Body of pancreas (tissue), 4 donors: Measurements from ENCODE around the gene RAD51AP2.

ENCODE experiments used
- POLR2A ChIP-seq, 3 donors: fragments of 450-650 bp; IDR thresholded peaks; one replicate each; pipeline ENCODE4 v1.6.1; 2016; ENCODE audit warnings: antibody characterized with exemption in 3 of 3, mild to moderate bottlenecking in 2 of 3
- TF ChIP-seq, protein P1 (sequence below), 7 experiments: fragments of 450-650 bp in 4 of 7; fragments of 200-600 bp in 3 of 7; sonication (generic) in 3 of 7; IDR thresholded peaks; one replicate each; pipeline ENCODE4 v1.5.1; 2016 to 2019; ENCODE audit warnings: antibody characterized with exemption in 7 of 7

DNA sequence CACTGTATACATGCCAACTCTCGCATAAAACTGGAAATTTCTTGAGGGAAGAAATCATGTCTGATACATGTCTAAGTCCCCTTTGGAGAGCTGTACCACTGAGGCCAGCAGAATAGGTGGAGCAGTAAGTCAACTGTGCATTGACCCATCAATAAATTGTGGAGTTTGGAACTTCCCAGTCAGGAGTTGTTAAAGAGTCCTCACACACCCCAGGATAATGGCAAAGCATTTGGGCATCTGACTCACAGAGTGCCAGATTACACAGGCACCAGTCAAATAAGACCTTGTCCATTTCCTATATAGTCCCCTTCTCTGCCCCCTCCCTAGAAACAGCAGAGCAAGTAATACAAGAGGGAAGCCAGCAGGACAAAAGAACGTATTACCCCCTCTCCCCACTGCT, 32.7 kb upstream of the RAD51AP2 start:
- no peak for TF ChIP-seq POLR2A (IDR thresholded peaks at IDR 0.05)
- TF ChIP-seq, protein P1, sequence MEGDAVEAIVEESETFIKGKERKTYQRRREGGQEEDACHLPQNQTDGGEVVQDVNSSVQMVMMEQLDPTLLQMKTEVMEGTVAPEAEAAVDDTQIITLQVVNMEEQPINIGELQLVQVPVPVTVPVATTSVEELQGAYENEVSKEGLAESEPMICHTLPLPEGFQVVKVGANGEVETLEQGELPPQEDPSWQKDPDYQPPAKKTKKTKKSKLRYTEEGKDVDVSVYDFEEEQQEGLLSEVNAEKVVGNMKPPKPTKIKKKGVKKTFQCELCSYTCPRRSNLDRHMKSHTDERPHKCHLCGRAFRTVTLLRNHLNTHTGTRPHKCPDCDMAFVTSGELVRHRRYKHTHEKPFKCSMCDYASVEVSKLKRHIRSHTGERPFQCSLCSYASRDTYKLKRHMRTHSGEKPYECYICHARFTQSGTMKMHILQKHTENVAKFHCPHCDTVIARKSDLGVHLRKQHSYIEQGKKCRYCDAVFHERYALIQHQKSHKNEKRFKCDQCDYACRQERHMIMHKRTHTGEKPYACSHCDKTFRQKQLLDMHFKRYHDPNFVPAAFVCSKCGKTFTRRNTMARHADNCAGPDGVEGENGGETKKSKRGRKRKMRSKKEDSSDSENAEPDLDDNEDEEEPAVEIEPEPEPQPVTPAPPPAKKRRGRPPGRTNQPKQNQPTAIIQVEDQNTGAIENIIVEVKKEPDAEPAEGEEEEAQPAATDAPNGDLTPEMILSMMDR (IDR thresholded peaks at IDR 0.05): no peak
